Activated T-cell treated with anti-CD3 and anti-CD28 coated beads, Interleukin-2, amount 50 U/mL, for 72 hours (primary cell): ENCODE data around the gene NPC1. TPM values are rescaled to one million over a fixed set of nuclear protein-coding genes. Genes with fewer than 3 reads are reported as not detected.

Experiments
- ATAC-seq, 2 donors: fragments of 150-1000 bp; cut with Tn5 transposase; replicated peaks in 1 of 2; 2 replicates each; pipeline ENCODE4 v1.10.0; 2021; ENCODE audit warnings: moderate library complexity in 2 of 2, mild to moderate bottlenecking in 1 of 2
- DNase-seq, 2 donors: peaks; one replicate each; pipeline ENCODE4 v3.0.0; 2021 to 2022; ENCODE audit warnings: mixed read lengths in 1 of 2
- H3K27ac Mint-ChIP-seq: one replicate; pipeline ENCODE4 v1.8.0; 2022; ENCODE audit warnings: mild to moderate bottlenecking, moderate library complexity, mixed read lengths
- H3K27me3 Mint-ChIP-seq: one replicate; pipeline ENCODE4 v1.8.0; 2022; ENCODE audit warnings: low read depth, mixed read lengths
- H3K36me3 Mint-ChIP-seq, 2 donors: one replicate each; pipeline ENCODE4 v1.8.0; 2022; ENCODE audit warnings: mixed read lengths in 2 of 2, mild to moderate bottlenecking in 1 of 2; ENCODE audit not compliant: insufficient read depth in 2 of 2
- H3K4me1 Mint-ChIP-seq: one replicate; pipeline ENCODE4 v1.8.0; 2022; ENCODE audit warnings: low read depth, mixed read lengths
- H3K4me3 Mint-ChIP-seq, 2 donors: one replicate each; pipeline ENCODE4 v1.8.0; 2022; ENCODE audit warnings: mild to moderate bottlenecking in 2 of 2, mixed read lengths in 2 of 2, moderate library complexity in 2 of 2
- H3K9me3 Mint-ChIP-seq, 2 donors: one replicate each; pipeline ENCODE4 v1.8.0; 2022; ENCODE audit warnings: mixed read lengths in 2 of 2
- total RNA-seq, 2 donors: library from RNA; stranded (reverse); gene quantifications; one replicate each; pipeline ENCODE4 v1.2.3, GENCODE V29; 2022

The NPC1 gene
- total RNA-seq, 2 donors from 2014 or later, result 29.3 to 32.4 TPM

- DNase-seq, result no peak
- ATAC-seq, result no peak
- peaks cover 0 to 2% of the 10 kb centered on the region in 2 donors for H3K9me3 Mint-ChIP-seq
- no peak overlapping the region for H3K27ac Mint-ChIP-seq
- no peak overlapping the region for H3K4me3 Mint-ChIP-seq
- peaks cover 8% of the 10 kb centered on the region for H3K4me1 Mint-ChIP-seq
- no peaks in the 10 kb centered on the region for H3K27me3 Mint-ChIP-seq
- peaks cover 0 to 3% of the 10 kb centered on the region in 2 donors for H3K36me3 Mint-ChIP-seq
Measured at GRCh38 chr18:23595591-23595990, 9.3 kb upstream of the NPC1 start.

GRCh38 chr18:23593720-23594119, 7.4 kb upstream of the NPC1 start:
- H3K36me3 Mint-ChIP-seq, result peaks cover 0 to 3% of the 10 kb centered on the region in 2 donors
- H3K27me3 Mint-ChIP-seq, result no peaks in the 10 kb centered on the region
- peaks cover 8% of the 10 kb centered on the region for H3K4me1 Mint-ChIP-seq
- H3K27ac Mint-ChIP-seq, result peak overlapping the region; percentile 11
- H3K9me3 Mint-ChIP-seq, result peaks cover 0 to 2% of the 10 kb centered on the region in 2 donors
- DNase-seq (no peak), ATAC-seq (peak; percentile 49 to 91)
- H3K4me3 Mint-ChIP-seq, result peak overlapping the region in 1 of 2 donors; percentile 47

- no peaks in the 10 kb centered on the region for H3K27me3 Mint-ChIP-seq
- DNase-seq, result no peak
- peaks cover 0 to 2% of the 10 kb centered on the region in 2 donors for H3K9me3 Mint-ChIP-seq
- H3K36me3 Mint-ChIP-seq, result peaks cover 0 to 3% of the 10 kb centered on the region in 2 donors
- peaks cover 8% of the 10 kb centered on the region for H3K4me1 Mint-ChIP-seq
- H3K4me3 Mint-ChIP-seq, result no peak overlapping the region
- no peak overlapping the region for H3K27ac Mint-ChIP-seq
- ATAC-seq, result no peak
Measured at GRCh38 chr18:23592911-23593310, 6.6 kb upstream of the NPC1 start.

- H3K4me1 Mint-ChIP-seq, result peaks cover 17% of the 10 kb centered on the region
Measured at GRCh38 chr18:23591011-23591410, 4.7 kb upstream of the NPC1 start.

GRCh38 chr18:23588836-23589560, 2.7 kb upstream of the NPC1 start:
- Mint-ChIP-seq H3K4me3 (no peak overlapping the region), H3K9me3 (peaks cover 0 to 2% of the 10 kb centered on the region in 2 donors), H3K4me1 (peaks cover 32% of the 10 kb centered on the region), H3K27ac (no peak overlapping the region), H3K27me3 (no peaks in the 10 kb centered on the region), H3K36me3 (peaks cover 0 to 3% of the 10 kb centered on the region in 2 donors)
- no peak for DNase-seq
- no peak for ATAC-seq

More at GRCh38 chr18:23591011-23591410, 4.7 kb upstream of the NPC1 start:
- DNase-seq, result no peak
- Mint-ChIP-seq H3K9me3 (peaks cover 0 to 2% of the 10 kb centered on the region in 2 donors), H3K27ac (no peak overlapping the region), H3K36me3 (peaks cover 0 to 3% of the 10 kb centered on the region in 2 donors), H3K27me3 (no peaks in the 10 kb centered on the region), H3K4me3 (no peak overlapping the region)
- no peak for ATAC-seq

GRCh38 chr18:23587220-23587642, 925 bp upstream of the NPC1 start:
- ATAC-seq (no peak), DNase-seq (no peak)
- no peaks in the 10 kb centered on the region for H3K27me3 Mint-ChIP-seq
- H3K4me3 Mint-ChIP-seq, result peak overlapping the region; percentile 90
- peak overlapping the region; percentile 89 for H3K27ac Mint-ChIP-seq
- no peaks in the 10 kb centered on the region for H3K9me3 Mint-ChIP-seq
- peaks cover 41% of the 10 kb centered on the region for H3K4me1 Mint-ChIP-seq
- H3K36me3 Mint-ChIP-seq, result no peaks in the 10 kb centered on the region

- H3K9me3 Mint-ChIP-seq, result no peaks in the 10 kb centered on the region
- peaks cover 53% of the 10 kb centered on the region for H3K4me1 Mint-ChIP-seq
- H3K27me3 Mint-ChIP-seq, result no peaks in the 10 kb centered on the region
- ATAC-seq (no peak), DNase-seq (no peak)
- H3K27ac Mint-ChIP-seq, result peak overlapping the region; percentile 94
- no peaks in the 10 kb centered on the region for H3K36me3 Mint-ChIP-seq
- peak overlapping the region; percentile 90 for H3K4me3 Mint-ChIP-seq
Measured at GRCh38 chr18:23585897-23586248, 433 bp downstream of the NPC1 start.

- Mint-ChIP-seq H3K4me1 (peaks cover 57% of the 10 kb centered on the region), H3K9me3 (no peaks in the 10 kb centered on the region), H3K36me3 (no peaks in the 10 kb centered on the region), H3K27me3 (no peaks in the 10 kb centered on the region), H3K4me3 (peak overlapping the region; percentile 90), H3K27ac (peak overlapping the region; percentile 94)
- no peak for ATAC-seq
- DNase-seq, result peak in 1 of 2 donors; percentile 12
Measured at GRCh38 chr18:23585007-23585871, 1.1 kb downstream of the NPC1 start.

GRCh38 chr18:23584019-23584983, 2.0 kb downstream of the NPC1 start:
- H3K27ac Mint-ChIP-seq, result peak overlapping the region; percentile 27
- H3K36me3 Mint-ChIP-seq, result no peaks in the 10 kb centered on the region
- H3K4me1 Mint-ChIP-seq, result peaks cover 65% of the 10 kb centered on the region
- DNase-seq, result no peak
- peak overlapping the region; percentile 54 to 57 for H3K4me3 Mint-ChIP-seq
- H3K27me3 Mint-ChIP-seq, result no peaks in the 10 kb centered on the region
- no peak for ATAC-seq
- no peaks in the 10 kb centered on the region for H3K9me3 Mint-ChIP-seq

GRCh38 chr18:23583071-23583865, 3.0 kb downstream of the NPC1 start:
- peaks cover 75% of the 10 kb centered on the region for H3K4me1 Mint-ChIP-seq
- no peak overlapping the region for H3K27ac Mint-ChIP-seq
- H3K27me3 Mint-ChIP-seq, result no peaks in the 10 kb centered on the region
- ATAC-seq (no peak), DNase-seq (no peak)
- H3K9me3 Mint-ChIP-seq, result no peaks in the 10 kb centered on the region
- peak overlapping the region; percentile 54 to 57 for H3K4me3 Mint-ChIP-seq
- no peaks in the 10 kb centered on the region for H3K36me3 Mint-ChIP-seq

GRCh38 chr18:23580677-23581367, 5.5 kb downstream of the NPC1 start:
- Mint-ChIP-seq H3K4me1 (peaks cover 71% of the 10 kb centered on the region), H3K27me3 (no peaks in the 10 kb centered on the region), H3K36me3 (peaks cover 0 to 3% of the 10 kb centered on the region in 2 donors), H3K27ac (peak overlapping the region; percentile 81), H3K9me3 (no peaks in the 10 kb centered on the region), H3K4me3 (peak overlapping the region in 1 of 2 donors; percentile 38)
- no peak for DNase-seq
- peak in 1 of 2 donors; percentile 44 for ATAC-seq
